DND-41 (cell line): Measurements from ENCODE around the gene TRIM40.

Experiments
- ATAC-seq: fragments of 200-7000 bp; cut with Tn5 transposase; 3 replicates; pipeline ENCODE4 v1.9.1; 2021; ENCODE audit warnings: low read depth; ENCODE audit not compliant: insufficient read depth
- DNase-seq: peaks from one replicate; pipeline ENCODE4 v3.0.0-alpha.2; 2020
- H2AFZ ChIP-seq: 2 replicates; pipeline ENCODE4 v1.6.0; 2012; ENCODE audit warnings: low read depth, low read length
- H3K27ac ChIP-seq: 2 replicates; pipeline ENCODE4 v1.5.1; 2012; ENCODE audit warnings: low read length, inconsistent platforms
- H3K27me3 ChIP-seq: fragments of 200-600 bp; sonication (generic); 2 replicates; pipeline ENCODE4 v1.6.0; 2012; ENCODE audit warnings: low read length, mild to moderate bottlenecking, inconsistent platforms; ENCODE audit not compliant: insufficient read depth, poor library complexity
- H3K36me3 ChIP-seq: 2 replicates; pipeline ENCODE4 v1.5.1; 2012; ENCODE audit warnings: low read length, inconsistent platforms; ENCODE audit not compliant: insufficient read depth
- H3K4me1 ChIP-seq: 2 replicates; pipeline ENCODE4 v1.5.1; 2012; ENCODE audit warnings: mild to moderate bottlenecking, low read length; ENCODE audit not compliant: insufficient read depth
- H3K4me2 ChIP-seq: 2 replicates; pipeline ENCODE4 v1.6.0; 2012; ENCODE audit warnings: mild to moderate bottlenecking, moderate library complexity, low read length, inconsistent platforms; ENCODE audit not compliant: insufficient read depth
- H3K4me3 ChIP-seq, 2 experiments: fragments of 200-600 bp in 1 of 2; shearing (Covaris generic) in 1 of 2; 2 replicates each; pipeline ENCODE4 v1.5.1; 2012 to 2016; ENCODE audit warnings: inconsistent platforms in 2 of 2, low read length in 2 of 2, mild to moderate bottlenecking in 2 of 2, low read depth in 1 of 2, moderate library complexity in 1 of 2
- H3K79me2 ChIP-seq: 2 replicates; pipeline ENCODE4 v1.6.0; 2012; ENCODE audit warnings: low read length, inconsistent platforms; ENCODE audit not compliant: insufficient read depth
- H3K9ac ChIP-seq: 2 replicates; pipeline ENCODE4 v1.6.0; 2012; ENCODE audit warnings: low read depth, mild to moderate bottlenecking, inconsistent platforms, low read length, moderate library complexity
- H3K9me3 ChIP-seq: 2 replicates; pipeline ENCODE4 v1.5.1; 2012; ENCODE audit warnings: low read length, moderate library complexity, mild to moderate bottlenecking, inconsistent platforms; ENCODE audit not compliant: insufficient read depth, severe bottlenecking
- H4K20me1 ChIP-seq: 2 replicates; pipeline ENCODE4 v1.6.0; 2012; ENCODE audit warnings: low read length; ENCODE audit not compliant: insufficient read depth
- EZH2 ChIP-seq: IDR thresholded peaks from 3 replicates; pipeline ENCODE4 v1.6.1; 2012; ENCODE audit warnings: borderline replicate concordance, low read depth, mild to moderate bottlenecking, moderate library complexity, low read length, inconsistent platforms; ENCODE audit not compliant: severe bottlenecking
- TF ChIP-seq, protein P1 (sequence below): IDR thresholded peaks from 2 replicates; pipeline ENCODE4 v1.5.1; 2012; ENCODE audit warnings: borderline replicate concordance, low read length, moderate library complexity, mild to moderate bottlenecking; ENCODE audit not compliant: poor library complexity, severe bottlenecking; ENCODE audit errors: extremely low read depth

The TRIM40 gene

DNA sequence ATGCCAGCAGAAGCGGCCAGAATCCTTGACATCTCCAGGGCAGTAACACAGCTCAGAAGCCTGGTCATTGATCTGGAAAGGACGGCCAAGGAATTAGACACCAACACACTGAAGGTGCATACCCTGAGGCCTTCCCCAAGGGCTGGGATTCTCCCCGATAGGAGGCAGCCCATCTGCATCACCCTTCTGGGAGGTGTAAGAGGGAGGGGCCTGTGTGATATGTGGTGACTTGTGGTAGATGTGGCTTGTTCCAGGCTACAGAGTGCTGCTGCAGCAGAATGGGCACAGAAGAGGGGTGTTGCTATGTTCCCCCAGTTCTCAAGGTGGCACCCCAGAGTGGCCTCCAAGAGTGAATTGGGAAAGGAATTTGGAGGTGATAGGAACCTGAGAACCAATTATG lies 11.2 kb downstream of the TRIM40 start:
- no peak overlapping the region for H3K4me3 ChIP-seq
- no peak overlapping the region for H3K27ac ChIP-seq
- no peaks in the 10 kb centered on the region for H4K20me1 ChIP-seq
- ATAC-seq = no peak
- no peaks in the 10 kb centered on the region for H3K79me2 ChIP-seq
- H3K27me3 ChIP-seq = peaks cover 38% of the 10 kb centered on the region
- H3K4me2 ChIP-seq = no peak overlapping the region
- TF ChIP-seq, protein P1, sequence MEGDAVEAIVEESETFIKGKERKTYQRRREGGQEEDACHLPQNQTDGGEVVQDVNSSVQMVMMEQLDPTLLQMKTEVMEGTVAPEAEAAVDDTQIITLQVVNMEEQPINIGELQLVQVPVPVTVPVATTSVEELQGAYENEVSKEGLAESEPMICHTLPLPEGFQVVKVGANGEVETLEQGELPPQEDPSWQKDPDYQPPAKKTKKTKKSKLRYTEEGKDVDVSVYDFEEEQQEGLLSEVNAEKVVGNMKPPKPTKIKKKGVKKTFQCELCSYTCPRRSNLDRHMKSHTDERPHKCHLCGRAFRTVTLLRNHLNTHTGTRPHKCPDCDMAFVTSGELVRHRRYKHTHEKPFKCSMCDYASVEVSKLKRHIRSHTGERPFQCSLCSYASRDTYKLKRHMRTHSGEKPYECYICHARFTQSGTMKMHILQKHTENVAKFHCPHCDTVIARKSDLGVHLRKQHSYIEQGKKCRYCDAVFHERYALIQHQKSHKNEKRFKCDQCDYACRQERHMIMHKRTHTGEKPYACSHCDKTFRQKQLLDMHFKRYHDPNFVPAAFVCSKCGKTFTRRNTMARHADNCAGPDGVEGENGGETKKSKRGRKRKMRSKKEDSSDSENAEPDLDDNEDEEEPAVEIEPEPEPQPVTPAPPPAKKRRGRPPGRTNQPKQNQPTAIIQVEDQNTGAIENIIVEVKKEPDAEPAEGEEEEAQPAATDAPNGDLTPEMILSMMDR = no peak
- TF ChIP-seq EZH2 = no peak
- no peaks in the 10 kb centered on the region for H3K36me3 ChIP-seq
- H3K9ac ChIP-seq = no peak overlapping the region
- no peak for DNase-seq
- H3K9me3 ChIP-seq = no peaks in the 10 kb centered on the region
- no peak overlapping the region for H2AFZ ChIP-seq
- no peaks in the 10 kb centered on the region for H3K4me1 ChIP-seq

DNA sequence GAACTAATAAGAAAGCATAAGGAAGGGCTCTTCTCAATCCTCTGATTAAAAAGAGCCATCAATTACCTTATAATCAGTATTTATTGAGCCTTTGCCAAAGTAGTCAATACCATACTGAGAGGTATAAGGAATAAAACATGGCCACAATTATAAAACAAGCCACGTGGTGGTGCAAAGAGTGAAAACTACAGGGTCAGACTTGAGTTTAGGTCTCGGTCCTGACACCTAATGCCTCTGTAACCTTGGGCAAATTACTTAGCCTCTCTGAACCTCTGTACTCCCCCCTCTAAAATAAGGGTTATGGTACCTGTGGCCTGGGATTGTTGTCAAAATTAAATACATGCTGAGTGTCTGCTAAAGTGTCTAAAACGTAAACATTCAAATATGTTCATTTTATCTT lies 13.3 kb downstream of the TRIM40 start:
- Histone ChIP-seq H2AFZ (no peak overlapping the region), H3K9me3 (no peaks in the 10 kb centered on the region), H3K4me1 (no peaks in the 10 kb centered on the region), H3K4me2 (no peak overlapping the region), H3K79me2 (no peaks in the 10 kb centered on the region), H3K27ac (no peak overlapping the region), H4K20me1 (peaks cover 2% of the 10 kb centered on the region; the same call in 1 of the 2 replicates), H3K36me3 (no peaks in the 10 kb centered on the region), H3K9ac (no peak overlapping the region), H3K27me3 (peaks cover 39% of the 10 kb centered on the region), H3K4me3 (no peak overlapping the region)
- TF ChIP-seq, protein P1 = no peak
- TF ChIP-seq EZH2 = no peak
- no peak for ATAC-seq
- DNase-seq = no peak

DNA sequence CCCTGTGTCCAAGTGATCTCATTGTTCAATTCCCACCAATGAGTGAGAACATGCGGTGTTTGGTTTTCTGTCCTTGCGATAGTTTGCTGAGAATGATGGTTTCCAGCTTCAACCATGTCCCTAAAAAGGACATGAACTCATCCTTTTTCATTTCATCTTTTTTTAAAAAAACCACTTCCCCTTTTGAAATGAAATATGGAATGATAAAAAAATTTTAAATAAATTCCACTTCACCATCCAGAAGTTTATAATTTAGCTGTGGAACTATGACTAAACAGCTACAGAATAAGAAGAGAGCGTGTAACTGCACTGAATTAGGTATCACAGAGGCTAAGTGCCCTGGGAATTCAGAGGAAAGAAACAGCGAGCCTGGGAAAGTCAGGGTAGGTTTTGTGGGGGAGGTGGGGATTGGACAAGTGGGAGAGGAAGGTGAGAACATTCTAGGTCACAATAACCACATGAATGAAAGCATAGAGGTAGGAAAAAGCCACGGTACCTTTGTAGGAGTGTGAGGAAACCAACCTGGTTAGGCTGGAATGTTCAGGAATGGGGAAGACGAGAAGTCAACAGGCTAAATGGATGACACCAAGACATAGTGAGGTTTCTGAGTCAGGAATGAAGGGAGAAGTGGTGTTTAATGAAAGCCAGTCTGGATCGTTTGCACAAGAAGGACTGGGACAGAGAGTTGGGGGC lies 14.1 kb downstream of the TRIM40 start:
- no peak for ATAC-seq
- Histone ChIP-seq H3K9ac (no peak overlapping the region), H3K36me3 (no peaks in the 10 kb centered on the region), H3K9me3 (no peaks in the 10 kb centered on the region), H3K79me2 (no peaks in the 10 kb centered on the region), H3K27ac (no peak overlapping the region), H4K20me1 (peaks cover 2% of the 10 kb centered on the region; the same call in 1 of the 2 replicates), H3K27me3 (peaks cover 37% of the 10 kb centered on the region), H3K4me2 (no peak overlapping the region), H3K4me1 (no peaks in the 10 kb centered on the region), H3K4me3 (no peak overlapping the region), H2AFZ (no peak overlapping the region)
- TF ChIP-seq EZH2 = no peak
- TF ChIP-seq, protein P1 = no peak
- no peak for DNase-seq
